Caco-2 (cell line): ENCODE measurements around the gene ZIC4. TPM values are rescaled to one million over a fixed set of nuclear protein-coding genes. Genes with fewer than 3 reads are reported as not detected.

Experiments
- BruUV-seq: library from RNA; stranded (reverse); fragments of 400-500 nt; replicated peaks from 2 replicates; lab custom pipeline; 2021; lab: Mats Ljungman, UMichigan
- CTCF ChIA-PET: fragments of 300-600 bp; sonication (Branson Sonifier 250); formaldehyde crosslinking; loops from one replicate; lab custom pipeline; 2022; ENCODE audit warnings: antibody characterized with exemption; lab: Charles Lee
- POLR2A ChIA-PET: fragments of 300-600 bp; sonication (Branson Sonifier 250); formaldehyde crosslinking; loops from one replicate; lab custom pipeline; 2022; ENCODE audit warnings: antibody characterized with exemption; lab: Charles Lee
- DNase-seq, 2 experiments: peaks; one replicate each; pipeline versions ENCODE4 v3.0.0 to v3.0.0-alpha.2; 2020 to 2022
- H3K27me3 ChIP-seq: replicated peaks from 2 replicates; pipeline ENCODE4 v1.6.0; 2011; ENCODE audit warnings: low read length; ENCODE audit not compliant: control insufficient read depth, insufficient read depth
- H3K36me3 ChIP-seq: 2 replicates; pipeline ENCODE4 v1.5.1; 2011; ENCODE audit warnings: low read length; ENCODE audit not compliant: control insufficient read depth, insufficient read depth
- H3K4me1 ChIP-seq: fragments of 250-450 bp; sonication (Bioruptor Pico); 2 replicates; pipeline ENCODE4 v1.5.1; 2020; ENCODE audit warnings: mild to moderate bottlenecking
- H3K4me3 ChIP-seq: 2 replicates; pipeline ENCODE4 v1.5.1; 2011; ENCODE audit warnings: low read depth, mild to moderate bottlenecking, control low read depth, low read length
- H3K9me3 ChIP-seq: fragments of 250-450 bp; sonication (Bioruptor Pico); 2 replicates; pipeline ENCODE4 v1.5.1; 2020; ENCODE audit warnings: mild to moderate bottlenecking, moderate library complexity
- H3K27ac Mint-ChIP-seq: one replicate; pipeline ENCODE4 v1.8.0; 2022; ENCODE audit warnings: mixed read lengths; ENCODE audit not compliant: unreplicated experiment
- H3K27me3 Mint-ChIP-seq: one replicate; pipeline ENCODE4 v1.8.0; 2022; ENCODE audit warnings: mixed read lengths; ENCODE audit not compliant: insufficient read depth, unreplicated experiment
- H3K36me3 Mint-ChIP-seq: one replicate; pipeline ENCODE4 v1.8.0; 2022; ENCODE audit warnings: mild to moderate bottlenecking, mixed read lengths; ENCODE audit not compliant: insufficient read depth, unreplicated experiment
- H3K4me1 Mint-ChIP-seq: one replicate; pipeline ENCODE4 v1.8.0; 2022; ENCODE audit warnings: low read depth, mixed read lengths; ENCODE audit not compliant: unreplicated experiment
- H3K4me3 Mint-ChIP-seq: one replicate; pipeline ENCODE4 v1.8.0; 2022; ENCODE audit warnings: mild to moderate bottlenecking, moderate library complexity, mixed read lengths; ENCODE audit not compliant: unreplicated experiment
- H3K9me3 Mint-ChIP-seq: one replicate; pipeline ENCODE4 v1.8.0; 2022; ENCODE audit warnings: mixed read lengths; ENCODE audit not compliant: unreplicated experiment
- intact Hi-C: fragments of 100-400 bp; cut with micrococcal nuclease; formaldehyde crosslinking; loops from one replicate; pipeline ENCODE4 v1.10.0; 2022; ENCODE audit not compliant: unreplicated experiment
- total RNA-seq: library from RNA; stranded (reverse); gene quantifications from 2 replicates; pipeline ENCODE4 v1.2.3, GENCODE V29; 2022
- TF ChIP-seq, protein P1 (sequence below), 2 experiments: fragments of 200-600 bp in 1 of 2; IDR thresholded peaks; 1 replicate in 1 of 2; 2 replicates in 1 of 2; pipeline versions ENCODE4 v1.5.1 to v1.8.0; 2011 to 2022; ENCODE audit warnings: antibody characterized with exemption in 1 of 2, control low read depth in 1 of 2, inconsistent platforms in 1 of 2, low read depth in 1 of 2, low read length in 1 of 2, mild to moderate bottlenecking in 1 of 2, moderate library complexity in 1 of 2; ENCODE audit not compliant: insufficient read depth in 1 of 2, severe bottlenecking in 1 of 2, unreplicated experiment in 1 of 2

ZIC4 gene
- total RNA-seq, 1 experiment from 2014 or later = not detected

DNA sequence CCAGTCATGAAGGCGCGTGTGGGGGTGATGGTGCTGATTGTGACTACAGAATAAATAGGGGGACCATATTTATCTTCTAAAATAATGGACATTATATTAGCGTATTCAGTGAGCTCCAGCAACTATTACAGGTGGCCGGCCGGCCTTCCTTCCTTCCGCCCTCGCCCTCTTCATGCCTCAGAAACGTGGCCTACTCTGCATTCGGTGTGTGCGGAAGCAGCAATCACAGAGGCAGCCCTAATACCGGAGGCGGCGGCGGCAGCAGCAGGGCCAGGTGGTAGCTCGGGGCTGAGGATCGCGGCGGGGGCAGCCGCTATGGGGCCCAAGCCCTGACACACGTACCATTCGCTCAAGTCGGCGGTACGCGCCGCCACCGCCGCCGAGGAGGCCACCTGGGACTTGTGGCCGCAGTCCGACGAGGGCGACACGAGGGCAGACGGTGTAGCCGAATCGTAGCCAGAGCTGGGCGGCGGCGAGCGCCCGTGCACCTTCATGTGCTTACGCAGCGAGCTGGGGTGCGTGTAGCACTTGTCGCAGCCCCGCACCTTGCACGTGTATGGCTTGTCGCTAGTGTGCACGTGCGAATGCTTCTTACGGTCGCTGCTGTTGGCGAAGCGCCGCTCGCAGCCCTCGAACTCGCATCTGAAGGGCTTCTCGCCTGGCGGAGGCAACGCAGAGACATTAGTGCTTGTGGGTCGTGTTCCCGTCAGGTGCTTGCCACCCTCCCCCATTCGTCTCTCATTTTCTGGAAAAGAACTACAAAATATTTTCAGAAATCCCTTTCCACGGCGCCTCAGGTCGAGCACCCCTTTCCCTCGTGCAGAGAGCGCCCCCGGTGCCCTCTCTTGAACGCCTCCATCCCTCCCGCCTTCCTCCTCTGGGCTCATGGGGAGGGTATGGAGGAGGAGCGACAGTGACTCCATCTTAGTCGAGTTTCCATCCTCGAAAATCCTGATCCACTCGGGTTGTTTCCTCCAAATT, 15.5 kb downstream of the ZIC4 start:
- CTCF ChIA-PET = no interaction called here
- BruUV-seq = no TSS peak
- no peaks in the 10 kb centered on the region for H3K36me3 ChIP-seq
- no peaks in the 10 kb centered on the region for H3K9me3 ChIP-seq
- H3K4me1 ChIP-seq = no peaks in the 10 kb centered on the region
- Mint-ChIP-seq H3K27ac (no peak overlapping the region), H3K36me3 (no peaks in the 10 kb centered on the region), H3K4me3 (no peak overlapping the region), H3K27me3 (no peaks in the 10 kb centered on the region), H3K9me3 (no peaks in the 10 kb centered on the region), H3K4me1 (no peaks in the 10 kb centered on the region)
- intact Hi-C loops = no loop called here
- TF ChIP-seq, protein P1, sequence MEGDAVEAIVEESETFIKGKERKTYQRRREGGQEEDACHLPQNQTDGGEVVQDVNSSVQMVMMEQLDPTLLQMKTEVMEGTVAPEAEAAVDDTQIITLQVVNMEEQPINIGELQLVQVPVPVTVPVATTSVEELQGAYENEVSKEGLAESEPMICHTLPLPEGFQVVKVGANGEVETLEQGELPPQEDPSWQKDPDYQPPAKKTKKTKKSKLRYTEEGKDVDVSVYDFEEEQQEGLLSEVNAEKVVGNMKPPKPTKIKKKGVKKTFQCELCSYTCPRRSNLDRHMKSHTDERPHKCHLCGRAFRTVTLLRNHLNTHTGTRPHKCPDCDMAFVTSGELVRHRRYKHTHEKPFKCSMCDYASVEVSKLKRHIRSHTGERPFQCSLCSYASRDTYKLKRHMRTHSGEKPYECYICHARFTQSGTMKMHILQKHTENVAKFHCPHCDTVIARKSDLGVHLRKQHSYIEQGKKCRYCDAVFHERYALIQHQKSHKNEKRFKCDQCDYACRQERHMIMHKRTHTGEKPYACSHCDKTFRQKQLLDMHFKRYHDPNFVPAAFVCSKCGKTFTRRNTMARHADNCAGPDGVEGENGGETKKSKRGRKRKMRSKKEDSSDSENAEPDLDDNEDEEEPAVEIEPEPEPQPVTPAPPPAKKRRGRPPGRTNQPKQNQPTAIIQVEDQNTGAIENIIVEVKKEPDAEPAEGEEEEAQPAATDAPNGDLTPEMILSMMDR (IDR thresholded peaks at IDR 0.05; ENCODE audit: insufficient read depth in 1 of 2, low read depth in 1 of 2, low read length in 1 of 2, severe bottlenecking in 1 of 2, unreplicated experiment in 1 of 2) = no peak
- H3K4me3 ChIP-seq = no peak overlapping the region
- no peaks in the 10 kb centered on the region for H3K27me3 ChIP-seq
- POLR2A ChIA-PET = no interaction called here
- DNase-seq = no peak

GRCh38 chr3:147389717-147390116, 16.6 kb downstream of the ZIC4 start:
- no peak overlapping the region for H3K27ac Mint-ChIP-seq
- H3K4me1 Mint-ChIP-seq = no peaks in the 10 kb centered on the region
- H3K9me3 Mint-ChIP-seq = no peaks in the 10 kb centered on the region
- no peak overlapping the region for H3K4me3 Mint-ChIP-seq
- Histone ChIP-seq H3K36me3 (no peaks in the 10 kb centered on the region), H3K27me3 (no peaks in the 10 kb centered on the region), H3K4me1 (no peaks in the 10 kb centered on the region), H3K4me3 (no peak overlapping the region), H3K9me3 (no peaks in the 10 kb centered on the region)
- intact Hi-C loops = no loop called here
- no peaks in the 10 kb centered on the region for H3K36me3 Mint-ChIP-seq
- POLR2A ChIA-PET = no interaction called here
- DNase-seq = no peak
- no peaks in the 10 kb centered on the region for H3K27me3 Mint-ChIP-seq
- CTCF ChIA-PET = no interaction called here
- TF ChIP-seq, protein P1 (IDR thresholded peaks at IDR 0.05; ENCODE audit: insufficient read depth in 1 of 2, low read depth in 1 of 2, low read length in 1 of 2, severe bottlenecking in 1 of 2, unreplicated experiment in 1 of 2) = no peak
- no TSS peak for BruUV-seq

GRCh38 chr3:147388700-147389580, 17.4 kb downstream of the ZIC4 start:
- no peaks in the 10 kb centered on the region for H3K36me3 Mint-ChIP-seq
- Histone ChIP-seq H3K4me1 (no peaks in the 10 kb centered on the region), H3K27me3 (no peaks in the 10 kb centered on the region), H3K36me3 (no peaks in the 10 kb centered on the region), H3K9me3 (no peaks in the 10 kb centered on the region), H3K4me3 (no peak overlapping the region)
- H3K27me3 Mint-ChIP-seq = no peaks in the 10 kb centered on the region
- H3K27ac Mint-ChIP-seq = no peak overlapping the region
- ChIA-PET POLR2A (no interaction called here), CTCF (no interaction called here)
- no peak for DNase-seq
- TF ChIP-seq, protein P1 (IDR thresholded peaks at IDR 0.05; ENCODE audit: insufficient read depth in 1 of 2, low read depth in 1 of 2, low read length in 1 of 2, severe bottlenecking in 1 of 2, unreplicated experiment in 1 of 2) = no peak
- BruUV-seq = no TSS peak
- no peak overlapping the region for H3K4me3 Mint-ChIP-seq
- H3K4me1 Mint-ChIP-seq = no peaks in the 10 kb centered on the region
- no peaks in the 10 kb centered on the region for H3K9me3 Mint-ChIP-seq
- intact Hi-C loops = no loop called here
